Measurements from ENCODE around the gene CDKL2. TPM values are rescaled to one million over a fixed set of nuclear protein-coding genes. Genes with fewer than 3 reads are reported as not detected.

CDKL2 gene
- total and polyA plus RNA-seq, 2 donors (not counting 1 experiment from before 2014, with no cell fraction given), result 0.81 TPM; not detected in 1

- Histone ChIP-seq H3K4me1 (ENCODE audit: control insufficient read depth in 2 of 2, insufficient read depth in 2 of 2, low read length in 2 of 2) (no peaks in the 10 kb centered on the region), H3K4me2 (replicated peaks; ENCODE audit: low read depth, low read length, poor library complexity, severe bottlenecking) (no peak overlapping the region), H3K4me3 (ENCODE audit: control extremely low read depth in 1 of 5, extremely low read depth in 1 of 5, insufficient read depth in 1 of 5, low read depth in 2 of 5, low read length in 4 of 5) (no peak overlapping the region), H3K27me3 (replicated peaks in 1 of 4; ENCODE audit: control extremely low read depth in 1 of 4, control insufficient read depth in 3 of 4, insufficient read depth in 4 of 4, low read length in 3 of 4) (no peaks in the 10 kb centered on the region), H3K27ac (ENCODE audit: low read length in 2 of 2) (no peak overlapping the region), H3K9ac (ENCODE audit: low read length) (no peak overlapping the region), H3K79me2 (ENCODE audit: control insufficient read depth, insufficient read depth, low read length) (peaks cover 11% of the 10 kb centered on the region), H3K36me3 (replicated peaks in 1 of 2; ENCODE audit: control extremely low read depth in 1 of 2, control insufficient read depth in 1 of 2, extremely low read depth in 1 of 2, insufficient read depth in 2 of 2, low read length in 1 of 2) (peaks cover 26 to 83% of the 10 kb centered on the region in 2 experiments), H3K9me3 (ENCODE audit: control extremely low read depth in 1 of 3, control insufficient read depth in 2 of 3, insufficient read depth in 1 of 3, low read length in 2 of 3) (no peaks in the 10 kb centered on the region), H2AFZ (ENCODE audit: insufficient read depth, low read depth, low read length, poor library complexity, severe bottlenecking) (no peak overlapping the region), H4K20me1 (ENCODE audit: control insufficient read depth, insufficient read depth, low read length, poor library complexity, severe bottlenecking) (peaks cover 22% of the 10 kb centered on the region)
- H3K4me3 Mint-ChIP-seq, result no peak overlapping the region
- H3K27ac Mint-ChIP-seq, result peak overlapping the region; percentile 74
- ChIA-PET CTCF (interaction anchor here (0.6 to 4.8 kb wide), 4 partner anchors 53 to 70 kb away, joined by 3 to 27 read pairs (median 12); partner anchors contain the start of gene USO1), POLR2A (interaction anchor here (1.1 kb wide), 1 partner anchor 70 kb away, joined by 4 read pairs; the partner anchor contains the start of gene USO1)
- WGBS (ENCODE audit: insufficient coverage), result no CpG with 5 or more reads among the region's 2 CpGs
- H3K9me3 Mint-ChIP-seq (ENCODE audit: insufficient read depth), result no peaks in the 10 kb centered on the region
- TF ChIP-seq, protein P1, sequence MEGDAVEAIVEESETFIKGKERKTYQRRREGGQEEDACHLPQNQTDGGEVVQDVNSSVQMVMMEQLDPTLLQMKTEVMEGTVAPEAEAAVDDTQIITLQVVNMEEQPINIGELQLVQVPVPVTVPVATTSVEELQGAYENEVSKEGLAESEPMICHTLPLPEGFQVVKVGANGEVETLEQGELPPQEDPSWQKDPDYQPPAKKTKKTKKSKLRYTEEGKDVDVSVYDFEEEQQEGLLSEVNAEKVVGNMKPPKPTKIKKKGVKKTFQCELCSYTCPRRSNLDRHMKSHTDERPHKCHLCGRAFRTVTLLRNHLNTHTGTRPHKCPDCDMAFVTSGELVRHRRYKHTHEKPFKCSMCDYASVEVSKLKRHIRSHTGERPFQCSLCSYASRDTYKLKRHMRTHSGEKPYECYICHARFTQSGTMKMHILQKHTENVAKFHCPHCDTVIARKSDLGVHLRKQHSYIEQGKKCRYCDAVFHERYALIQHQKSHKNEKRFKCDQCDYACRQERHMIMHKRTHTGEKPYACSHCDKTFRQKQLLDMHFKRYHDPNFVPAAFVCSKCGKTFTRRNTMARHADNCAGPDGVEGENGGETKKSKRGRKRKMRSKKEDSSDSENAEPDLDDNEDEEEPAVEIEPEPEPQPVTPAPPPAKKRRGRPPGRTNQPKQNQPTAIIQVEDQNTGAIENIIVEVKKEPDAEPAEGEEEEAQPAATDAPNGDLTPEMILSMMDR (IDR thresholded peaks at IDR 0.05), result peak; percentile 49
- TF ChIP-seq EZH2 (IDR thresholded peaks at IDR 0.05; ENCODE audit: borderline replicate concordance, insufficient read depth, low read depth, low read length, poor library complexity, severe bottlenecking), result no peak
- peaks cover 30% of the 10 kb centered on the region for H3K4me1 Mint-ChIP-seq
- H3K27me3 Mint-ChIP-seq, result no peaks in the 10 kb centered on the region
- DNase-seq (peak; percentile 24), ATAC-seq (ENCODE audit: low read depth) (no peak)
- intact Hi-C loops (cut with micrococcal nuclease), result loop anchor here (2.0 kb wide), 1 partner anchor 55 kb away; no protein-coding TSS in a partner anchor
Measured at GRCh38 chr4:75653845-75654503, 23.6 kb upstream of the CDKL2 start.

- TF ChIP-seq EZH2 (IDR thresholded peaks at IDR 0.05; ENCODE audit: borderline replicate concordance, insufficient read depth, low read depth, low read length, poor library complexity, severe bottlenecking), result no peak
- TF ChIP-seq, protein P1 (IDR thresholded peaks at IDR 0.05), result no peak
- no peaks in the 10 kb centered on the region for H3K27me3 Mint-ChIP-seq
- H3K36me3 ChIP-seq (replicated peaks in 1 of 2; ENCODE audit: control extremely low read depth in 1 of 2, control insufficient read depth in 1 of 2, extremely low read depth in 1 of 2, insufficient read depth in 2 of 2, low read length in 1 of 2), result peaks cover 23 to 45% of the 10 kb centered on the region in 2 experiments
- no peaks in the 10 kb centered on the region for H3K9me3 ChIP-seq (ENCODE audit: control extremely low read depth in 1 of 3, control insufficient read depth in 2 of 3, insufficient read depth in 1 of 3, low read length in 2 of 3)
- no peaks in the 10 kb centered on the region for H3K79me2 ChIP-seq (ENCODE audit: control insufficient read depth, insufficient read depth, low read length)
- no peak overlapping the region for H3K4me2 ChIP-seq (replicated peaks; ENCODE audit: low read depth, low read length, poor library complexity, severe bottlenecking)
- H2AFZ ChIP-seq (ENCODE audit: insufficient read depth, low read depth, low read length, poor library complexity, severe bottlenecking), result no peak overlapping the region
- ATAC-seq (ENCODE audit: low read depth) (no peak), DNase-seq (no peak)
- no peak overlapping the region for H3K4me3 ChIP-seq (ENCODE audit: control extremely low read depth in 1 of 5, extremely low read depth in 1 of 5, insufficient read depth in 1 of 5, low read depth in 2 of 5, low read length in 4 of 5)
- no peaks in the 10 kb centered on the region for H3K4me1 ChIP-seq (ENCODE audit: control insufficient read depth in 2 of 2, insufficient read depth in 2 of 2, low read length in 2 of 2)
- ChIA-PET POLR2A (no interaction called here), CTCF (interaction anchor here (0.5 to 1.4 kb wide), 3 partner anchors 25 to 89 kb away, joined by 3 to 5 read pairs (median 4); no protein-coding TSS in a partner anchor)
- intact Hi-C loops (cut with micrococcal nuclease), result no loop called here
- 67% methylated on average over 3 of the region's 4 CpGs for WGBS (ENCODE audit: insufficient coverage)
- H3K9me3 Mint-ChIP-seq (ENCODE audit: insufficient read depth), result no peaks in the 10 kb centered on the region
- no peaks in the 10 kb centered on the region for H3K27me3 ChIP-seq (replicated peaks in 1 of 4; ENCODE audit: control extremely low read depth in 1 of 4, control insufficient read depth in 3 of 4, insufficient read depth in 4 of 4, low read length in 3 of 4)
- H3K4me3 Mint-ChIP-seq, result no peak overlapping the region
- no peak overlapping the region for H3K9ac ChIP-seq (ENCODE audit: low read length)
- H4K20me1 ChIP-seq (ENCODE audit: control insufficient read depth, insufficient read depth, low read length, poor library complexity, severe bottlenecking), result peaks cover 5% of the 10 kb centered on the region
- H3K27ac ChIP-seq (ENCODE audit: low read length in 2 of 2), result peak overlapping the region in 1 of 2 donors; percentile 1
- no peaks in the 10 kb centered on the region for H3K4me1 Mint-ChIP-seq
- peak overlapping the region; percentile 8 for H3K27ac Mint-ChIP-seq
Measured at GRCh38 chr4:75644095-75644494, 13.8 kb upstream of the CDKL2 start.

Measured in B cell (primary cell).